CD4-positive, alpha-beta T cell (primary cell): ENCODE data around the gene ETV4. TPM values are rescaled to one million over a fixed set of nuclear protein-coding genes. Genes with fewer than 3 reads are reported as not detected.

ENCODE experiments used
- ATAC-seq: fragments of 200-7000 bp; cut with Tn5 transposase; one replicate; pipeline ENCODE4 v1.10.0; 2022; ENCODE audit warnings: mild to moderate bottlenecking; ENCODE audit not compliant: poor library complexity
- CTCF ChIA-PET: fragments of 350-600 bp; sonication (Branson Sonifier 250); formaldehyde crosslinking; loops from one replicate; lab custom pipeline; 2021; ENCODE audit warnings: antibody characterized with exemption, inconsistent platforms; lab: Charles Lee
- POLR2A ChIA-PET: fragments of 350-600 bp; sonication (Branson Sonifier 250); formaldehyde crosslinking; loops from one replicate; lab custom pipeline; 2021; ENCODE audit warnings: antibody characterized with exemption, inconsistent platforms; lab: Charles Lee
- DNase-seq, 14 experiments: peaks; one replicate each; pipeline ENCODE4 v3.0.0-alpha.2; 2013 to 2020; ENCODE audit warnings: mixed read lengths in 2 of 14
- H3K27ac ChIP-seq, 2 donors: one replicate each; pipeline versions ENCODE4 v1.5.1 to v1.7.0; 2013; ENCODE audit warnings: low read length in 2 of 2, low read depth in 1 of 2, mild to moderate bottlenecking in 1 of 2
- H3K27me3 ChIP-seq, 2 experiments: 1 replicate in 1 of 2; 2 replicates in 1 of 2; pipeline versions ENCODE4 v1.6.1 to v1.7.0; 2013; ENCODE audit warnings: low read length in 2 of 2, control low read depth in 1 of 2, mild to moderate bottlenecking in 1 of 2, moderate library complexity in 1 of 2; ENCODE audit not compliant: insufficient read depth in 2 of 2, control insufficient read depth in 1 of 2
- H3K36me3 ChIP-seq: one replicate; pipeline ENCODE4 v1.6.1; 2013; ENCODE audit warnings: low read length, control low read depth; ENCODE audit not compliant: insufficient read depth
- H3K4me1 ChIP-seq: one replicate; pipeline ENCODE4 v1.6.1; 2013; ENCODE audit warnings: low read length, control low read depth; ENCODE audit not compliant: insufficient read depth
- H3K4me3 ChIP-seq: one replicate; pipeline ENCODE4 v1.5.1; 2013; ENCODE audit warnings: mild to moderate bottlenecking, low read length, moderate library complexity
- H3K9me3 ChIP-seq, 2 experiments: 1 replicate in 1 of 2; 2 replicates in 1 of 2; pipeline versions ENCODE4 v1.6.1 to v1.7.0; 2013; ENCODE audit warnings: low read length in 2 of 2, mild to moderate bottlenecking in 2 of 2, control low read depth in 1 of 2, moderate library complexity in 1 of 2; ENCODE audit not compliant: control insufficient read depth in 1 of 2, insufficient read depth in 1 of 2
- H3K27ac Mint-ChIP-seq: one replicate; pipeline ENCODE4 v1.8.0; 2020; ENCODE audit warnings: mixed read lengths
- H3K27me3 Mint-ChIP-seq: one replicate; pipeline ENCODE4 v1.8.0; 2021; ENCODE audit warnings: mixed read lengths
- H3K36me3 Mint-ChIP-seq: one replicate; pipeline ENCODE4 v1.8.0; 2021; ENCODE audit warnings: low read depth, mixed read lengths
- H3K4me1 Mint-ChIP-seq: one replicate; pipeline ENCODE4 v1.8.0; 2021; ENCODE audit warnings: low read depth, mixed read lengths
- H3K4me3 Mint-ChIP-seq: one replicate; pipeline ENCODE4 v1.8.0; 2020; ENCODE audit warnings: mild to moderate bottlenecking, mixed read lengths
- H3K9me3 Mint-ChIP-seq: one replicate; pipeline ENCODE4 v1.8.0; 2020; ENCODE audit warnings: mixed read lengths
- CTCF ChIP-seq: fragments of 200-600 bp; IDR thresholded peaks from one replicate; pipeline ENCODE4 v1.8.0; 2022; ENCODE audit warnings: antibody characterized with exemption, mild to moderate bottlenecking
- intact Hi-C, 2 experiments: fragments of 100-400 bp; cut with DNase I in 1 of 2; cut with micrococcal nuclease in 1 of 2; formaldehyde crosslinking; loops; one replicate each; pipeline versions ENCODE4 v1.15.1 to v1.9.0; 2023 to 2025; cut with DNase I, micrococcal nuclease
- total RNA-seq, 174 experiments: library from RNA in 2 of 174; stranded (reverse) in 2 of 174; gene quantifications; one replicate each; pipeline ENCODE4 v1.2.3 and lab custom pipeline; 2021 to 2026

Gene ETV4
- total RNA-seq, 2 experiments from 2014 or later = not detected

GRCh38 chr17:43526886-43527648 is 19.1 kb downstream of the ETV4 start:
- H3K27ac Mint-ChIP-seq = no peak overlapping the region
- no peaks in the 10 kb centered on the region for H3K4me1 ChIP-seq
- TF ChIP-seq CTCF = no peak
- H3K36me3 Mint-ChIP-seq = peaks cover 49% of the 10 kb centered on the region
- no peaks in the 10 kb centered on the region for H3K9me3 Mint-ChIP-seq
- H3K27ac ChIP-seq = no peak overlapping the region
- no peak for ATAC-seq
- H3K27me3 Mint-ChIP-seq = no peaks in the 10 kb centered on the region
- intact Hi-C loops = no loop called here
- H3K36me3 ChIP-seq = peaks cover 55% of the 10 kb centered on the region
- ChIA-PET POLR2A (no interaction called here), CTCF (no interaction called here)
- H3K9me3 ChIP-seq = no peaks in the 10 kb centered on the region
- H3K4me3 Mint-ChIP-seq = no peak overlapping the region
- no peak for DNase-seq
- H3K27me3 ChIP-seq = no peaks in the 10 kb centered on the region
- H3K4me1 Mint-ChIP-seq = no peaks in the 10 kb centered on the region
- H3K4me3 ChIP-seq = no peak overlapping the region

GRCh38 chr17:43524945-43525575 is 21.1 kb downstream of the ETV4 start:
- H3K36me3 Mint-ChIP-seq = peaks cover 69% of the 10 kb centered on the region

GRCh38 chr17:43521389-43521788 is 24.8 kb downstream of the ETV4 start:
- CTCF ChIA-PET = no interaction called here
- intact Hi-C loops = no loop called here
- ATAC-seq (no peak), DNase-seq (no peak)
- no peaks in the 10 kb centered on the region for H3K9me3 ChIP-seq
- no peaks in the 10 kb centered on the region for H3K4me1 Mint-ChIP-seq
- peaks cover 94% of the 10 kb centered on the region for H3K36me3 ChIP-seq
- no peak overlapping the region for H3K4me3 Mint-ChIP-seq
- no peak for TF ChIP-seq CTCF
- no peak overlapping the region for H3K27ac ChIP-seq
- H3K27me3 Mint-ChIP-seq = no peaks in the 10 kb centered on the region
- H3K27ac Mint-ChIP-seq = no peak overlapping the region
- POLR2A ChIA-PET = no interaction called here
- no peaks in the 10 kb centered on the region for H3K9me3 Mint-ChIP-seq
- H3K36me3 Mint-ChIP-seq = peaks cover 98% of the 10 kb centered on the region
- H3K4me1 ChIP-seq = no peaks in the 10 kb centered on the region
- H3K27me3 ChIP-seq = no peaks in the 10 kb centered on the region
- no peak overlapping the region for H3K4me3 ChIP-seq

More at GRCh38 chr17:43524945-43525575, 21.1 kb downstream of the ETV4 start:
- peaks cover 75% of the 10 kb centered on the region for H3K36me3 ChIP-seq
- no peaks in the 10 kb centered on the region for H3K4me1 ChIP-seq
- H3K4me3 Mint-ChIP-seq = no peak overlapping the region
- H3K9me3 ChIP-seq = no peaks in the 10 kb centered on the region
- H3K27ac ChIP-seq = no peak overlapping the region
- POLR2A ChIA-PET = no interaction called here
- CTCF ChIA-PET = no interaction called here
- no peak overlapping the region for H3K4me3 ChIP-seq
- H3K27me3 ChIP-seq = no peaks in the 10 kb centered on the region
- H3K9me3 Mint-ChIP-seq = no peaks in the 10 kb centered on the region
- DNase-seq (no peak), ATAC-seq (no peak)
- TF ChIP-seq CTCF = no peak
- no peaks in the 10 kb centered on the region for H3K4me1 Mint-ChIP-seq
- H3K27me3 Mint-ChIP-seq = no peaks in the 10 kb centered on the region
- intact Hi-C loops = no loop called here
- no peak overlapping the region for H3K27ac Mint-ChIP-seq
